Choroid plexus epithelial cell (primary cell): ENCODE data around the gene NPHS1.

ENCODE experiments used
- DNase-seq: peaks from one replicate; pipeline ENCODE4 v3.0.0-alpha.2; 2010; ENCODE audit warnings: low read depth
- H3K4me3 ChIP-seq: 2 replicates; pipeline ENCODE4 v1.5.1; 2011; ENCODE audit warnings: low read depth, mild to moderate bottlenecking, control low read depth, low read length, moderate library complexity
- CTCF ChIP-seq: conservative IDR thresholded peaks from 2 replicates; pipeline ENCODE4 v1.5.1; 2011; ENCODE audit warnings: low read depth, mild to moderate bottlenecking, control low read depth, inconsistent platforms, low read length, moderate library complexity

Gene NPHS1

GRCh38 chr19:35782589-35782988 lies 69.7 kb downstream of the NPHS1 start:
- no peak for DNase-seq
- TF ChIP-seq CTCF, result no peak
- H3K4me3 ChIP-seq, result no peak overlapping the region

GRCh38 chr19:35781650-35782049 lies 70.7 kb downstream of the NPHS1 start:
- no peak for TF ChIP-seq CTCF
- DNase-seq, result no peak
- no peak overlapping the region for H3K4me3 ChIP-seq

GRCh38 chr19:35780717-35781116 lies 71.6 kb downstream of the NPHS1 start:
- TF ChIP-seq CTCF, result no peak
- H3K4me3 ChIP-seq, result no peak overlapping the region
- DNase-seq, result no peak

- TF ChIP-seq CTCF, result no peak
- no peak overlapping the region for H3K4me3 ChIP-seq
- no peak for DNase-seq
These were observed 72.2 kb downstream of the NPHS1 start for GRCh38 chr19:35780058-35780457.

GRCh38 chr19:35779033-35779432 lies 73.3 kb downstream of the NPHS1 start:
- DNase-seq, result no peak
- TF ChIP-seq CTCF, result no peak
- no peak overlapping the region for H3K4me3 ChIP-seq

GRCh38 chr19:35777961-35778360 lies 74.3 kb downstream of the NPHS1 start:
- TF ChIP-seq CTCF, result no peak
- no peak overlapping the region for H3K4me3 ChIP-seq
- no peak for DNase-seq

- no peak overlapping the region for H3K4me3 ChIP-seq
- no peak for TF ChIP-seq CTCF
These were observed 75.0 kb downstream of the NPHS1 start for GRCh38 chr19:35777086-35777841.

More at GRCh38 chr19:35777086-35777841, 75.0 kb downstream of the NPHS1 start:
- DNase-seq, result no peak
